NCI-H345 (cell line): ENCODE measurements around the gene PPM1F.
A peak's percentile ranks its signal among the peaks of the same experiment; 100 is the strongest.

ENCODE experiments used
- DNase-seq: peaks from one replicate; lab custom pipeline; 2025; lab: John Stamatoyannopoulos, UW

Gene PPM1F

GRCh38 chr22:21960200-21961126 lies 7.8 kb upstream of the PPM1F start:
- no peak for DNase-seq

GRCh38 chr22:21959274-21960074 lies 6.8 kb upstream of the PPM1F start:
- no peak for DNase-seq

- no peak for DNase-seq
Observed at GRCh38 chr22:21958360-21959273, 6.0 kb upstream of the PPM1F start.

- peak; percentile 5 for DNase-seq
Observed at GRCh38 chr22:21951931-21952465, 650 bp downstream of the PPM1F start.

GRCh38 chr22:21951062-21951461 lies 1.6 kb downstream of the PPM1F start:
- no peak for DNase-seq

- DNase-seq = no peak
Observed at GRCh38 chr22:21949948-21950347, 2.7 kb downstream of the PPM1F start.

GRCh38 chr22:21949569-21949918 lies 3.1 kb downstream of the PPM1F start:
- DNase-seq = no peak

- no peak for DNase-seq
Observed at GRCh38 chr22:21948824-21949568, 3.7 kb downstream of the PPM1F start.

- no peak for DNase-seq
Observed at GRCh38 chr22:21948390-21948789, 4.3 kb downstream of the PPM1F start.

GRCh38 chr22:21947040-21948014 lies 5.3 kb downstream of the PPM1F start:
- DNase-seq = no peak

GRCh38 chr22:21946262-21946925 lies 6.3 kb downstream of the PPM1F start:
- no peak for DNase-seq

- no peak for DNase-seq
Observed at GRCh38 chr22:21945453-21946261, 7.0 kb downstream of the PPM1F start.

GRCh38 chr22:21944871-21945270 lies 7.8 kb downstream of the PPM1F start:
- DNase-seq = no peak

- DNase-seq = no peak
Observed at GRCh38 chr22:21943571-21944448, 8.8 kb downstream of the PPM1F start.

GRCh38 chr22:21942407-21943343 lies 10.0 kb downstream of the PPM1F start:
- DNase-seq = no peak

- no peak for DNase-seq
Observed at GRCh38 chr22:21941921-21942320, 10.7 kb downstream of the PPM1F start.
